Fibroblast of pulmonary artery (primary cell): ENCODE data around the gene TOMM7.

ENCODE experiments used
- DNase-seq: peaks from one replicate; pipeline ENCODE4 v3.0.0-alpha.2; 2010; ENCODE audit warnings: low read depth
- H3K4me3 ChIP-seq: replicated peaks from 2 replicates; pipeline ENCODE4 v1.5.1; 2011; ENCODE audit warnings: low read depth, mild to moderate bottlenecking, control low read depth, low read length, moderate library complexity
- CTCF ChIP-seq: IDR thresholded peaks from 2 replicates; pipeline ENCODE4 v1.5.1; 2011; ENCODE audit warnings: mild to moderate bottlenecking, control low read depth, low read length, inconsistent platforms; ENCODE audit errors: missing control alignments

The TOMM7 gene

GRCh38 chr7:22822486-22823141 is at the start of gene TOMM7:
TSS of gene TOMM7 (minus strand) at chr7:22822849. CDS start at chr7:22822779, 70 bp downstream.
- TF ChIP-seq CTCF: no peak
- DNase-seq: peak; percentile 99
- peak within 1 kb of the TSS; percentile 87 for H3K4me3 ChIP-seq

DNA sequence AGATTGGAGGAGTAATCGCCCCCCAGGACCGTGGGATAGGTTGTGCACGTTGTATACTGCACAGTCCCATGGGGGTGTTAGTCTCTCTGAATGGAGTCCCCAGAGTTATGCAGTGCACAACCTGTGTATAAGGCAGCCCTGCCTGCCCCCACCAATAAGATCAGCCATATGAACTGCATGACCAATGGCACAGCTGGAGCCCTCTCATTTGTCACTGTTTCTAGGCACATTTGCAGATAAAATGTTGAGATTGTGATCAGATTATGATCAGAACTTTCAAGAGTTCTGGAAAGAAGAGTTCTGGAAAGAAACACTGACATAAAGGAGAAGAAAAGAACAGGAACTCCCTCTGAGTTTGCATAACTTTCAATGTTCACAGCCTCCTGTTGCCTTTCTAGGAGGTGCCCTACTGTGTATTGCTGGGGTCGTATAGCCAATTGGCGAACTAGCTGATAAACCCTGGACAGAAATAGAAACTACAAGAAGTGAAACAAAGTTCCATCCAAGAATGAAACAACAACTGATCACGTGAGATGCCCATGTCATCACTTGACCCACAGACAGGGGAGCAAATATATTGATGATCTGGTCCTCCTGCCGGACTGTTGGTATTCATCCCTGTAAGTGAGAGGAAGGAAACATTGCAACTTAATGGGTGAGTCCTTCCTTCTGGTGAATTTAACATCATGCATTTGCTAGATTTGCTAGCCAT is 49.6 kb upstream of the TOMM7 start:
- DNase-seq: no peak
- H3K4me3 ChIP-seq: no peak overlapping the region
- no peak for TF ChIP-seq CTCF

DNA sequence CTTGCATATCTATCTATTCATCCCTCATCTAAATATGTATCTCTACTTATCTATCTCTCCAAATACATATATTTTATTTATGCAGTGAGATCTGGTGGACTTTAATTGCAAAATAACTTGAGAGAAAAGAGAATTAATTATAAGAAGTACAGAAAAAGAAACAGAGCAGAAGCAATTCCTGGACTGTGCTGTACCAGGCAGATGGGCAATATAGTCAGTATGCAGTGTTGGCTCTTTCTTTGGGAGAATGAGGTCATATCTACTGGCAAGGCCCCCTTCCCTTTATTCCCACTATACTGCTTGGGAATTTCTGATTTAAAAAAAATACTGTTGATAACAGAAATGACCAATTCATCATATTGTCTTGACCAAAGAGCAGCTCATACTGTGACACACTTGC is 49.0 kb upstream of the TOMM7 start:
- DNase-seq: no peak
- TF ChIP-seq CTCF: no peak
- no peak overlapping the region for H3K4me3 ChIP-seq

DNA sequence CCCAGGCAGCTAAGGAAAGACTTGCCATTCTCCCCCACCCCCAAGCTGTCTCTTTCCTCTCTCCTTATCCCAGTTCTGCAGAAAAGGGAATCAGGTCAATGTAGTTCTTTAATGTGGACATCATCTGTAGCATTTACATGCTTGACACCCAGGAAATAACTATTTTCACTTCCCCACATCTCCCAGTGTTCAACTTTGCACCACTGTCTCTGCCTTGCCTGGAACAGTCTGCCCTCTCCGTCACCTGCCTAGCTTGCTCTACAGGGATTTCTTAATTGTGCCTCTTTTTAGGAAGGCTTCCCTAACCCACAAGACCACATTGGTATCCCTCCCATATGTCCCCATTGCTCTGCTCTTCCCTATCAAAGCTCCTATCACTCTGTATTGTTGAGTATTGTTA is 45.9 kb upstream of the TOMM7 start:
- H3K4me3 ChIP-seq: no peak overlapping the region
- DNase-seq: no peak
- TF ChIP-seq CTCF: no peak

DNA sequence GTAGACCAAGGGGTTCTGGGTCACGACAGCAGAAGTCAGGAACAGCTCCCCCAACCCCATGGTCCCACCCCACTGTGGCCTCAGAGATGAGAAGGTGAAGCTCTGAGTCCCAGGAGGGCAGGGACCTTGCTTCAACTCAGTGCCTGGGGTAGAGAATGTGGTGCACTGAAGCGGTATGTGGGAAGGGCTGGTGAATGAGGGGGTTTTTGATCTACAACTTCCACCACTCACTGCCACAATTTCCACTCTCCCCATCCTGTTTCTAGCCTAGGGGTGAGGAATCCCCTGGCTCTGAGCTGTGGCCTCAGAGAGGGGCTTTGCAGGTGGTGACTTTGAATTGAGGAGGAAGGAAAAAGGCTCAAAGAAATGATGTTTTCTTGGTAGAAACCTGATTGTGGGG is 44.9 kb upstream of the TOMM7 start:
- no peak for TF ChIP-seq CTCF
- no peak overlapping the region for H3K4me3 ChIP-seq
- DNase-seq: no peak

- no peak for TF ChIP-seq CTCF
- peak; percentile 91 for DNase-seq
Observed at GRCh38 chr7:22867003-22867402, 44.4 kb upstream of the TOMM7 start.

DNA sequence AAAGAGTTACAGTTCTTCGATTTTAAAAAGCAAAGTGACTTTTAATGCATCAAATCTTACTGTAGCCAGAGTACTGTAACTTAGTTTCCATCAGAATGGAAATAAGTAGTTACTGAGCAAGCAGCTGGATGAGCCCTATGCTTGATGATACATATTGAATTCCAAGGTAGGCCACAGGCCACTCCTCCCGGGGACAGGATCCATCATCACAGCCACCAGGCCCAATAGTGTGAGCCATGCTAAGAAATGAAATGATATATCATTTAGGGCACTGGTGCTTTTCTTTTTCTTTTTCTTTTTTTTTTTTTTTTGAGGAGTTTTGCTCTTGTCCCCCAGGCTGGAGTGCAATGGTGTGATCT is 42.9 kb upstream of the TOMM7 start:
- DNase-seq: no peak
- no peak for TF ChIP-seq CTCF
- no peak overlapping the region for H3K4me3 ChIP-seq

More at GRCh38 chr7:22867003-22867402, 44.4 kb upstream of the TOMM7 start:
- H3K4me3 ChIP-seq: no peak overlapping the region
